ENCODE measurements around the gene IFT25. TPM values are rescaled to one million over a fixed set of nuclear protein-coding genes. Genes with fewer than 3 reads are reported as not detected.
"Not testable (repeated sequence)": the region's sequence is repeated elsewhere in the genome, so short reads cannot be mapped to it uniquely, and the experiment has no call there.

The IFT25 gene
- total and polyA plus RNA-seq, 12 donors: 7.8 to 16.0 (median 10.7) TPM

DNA sequence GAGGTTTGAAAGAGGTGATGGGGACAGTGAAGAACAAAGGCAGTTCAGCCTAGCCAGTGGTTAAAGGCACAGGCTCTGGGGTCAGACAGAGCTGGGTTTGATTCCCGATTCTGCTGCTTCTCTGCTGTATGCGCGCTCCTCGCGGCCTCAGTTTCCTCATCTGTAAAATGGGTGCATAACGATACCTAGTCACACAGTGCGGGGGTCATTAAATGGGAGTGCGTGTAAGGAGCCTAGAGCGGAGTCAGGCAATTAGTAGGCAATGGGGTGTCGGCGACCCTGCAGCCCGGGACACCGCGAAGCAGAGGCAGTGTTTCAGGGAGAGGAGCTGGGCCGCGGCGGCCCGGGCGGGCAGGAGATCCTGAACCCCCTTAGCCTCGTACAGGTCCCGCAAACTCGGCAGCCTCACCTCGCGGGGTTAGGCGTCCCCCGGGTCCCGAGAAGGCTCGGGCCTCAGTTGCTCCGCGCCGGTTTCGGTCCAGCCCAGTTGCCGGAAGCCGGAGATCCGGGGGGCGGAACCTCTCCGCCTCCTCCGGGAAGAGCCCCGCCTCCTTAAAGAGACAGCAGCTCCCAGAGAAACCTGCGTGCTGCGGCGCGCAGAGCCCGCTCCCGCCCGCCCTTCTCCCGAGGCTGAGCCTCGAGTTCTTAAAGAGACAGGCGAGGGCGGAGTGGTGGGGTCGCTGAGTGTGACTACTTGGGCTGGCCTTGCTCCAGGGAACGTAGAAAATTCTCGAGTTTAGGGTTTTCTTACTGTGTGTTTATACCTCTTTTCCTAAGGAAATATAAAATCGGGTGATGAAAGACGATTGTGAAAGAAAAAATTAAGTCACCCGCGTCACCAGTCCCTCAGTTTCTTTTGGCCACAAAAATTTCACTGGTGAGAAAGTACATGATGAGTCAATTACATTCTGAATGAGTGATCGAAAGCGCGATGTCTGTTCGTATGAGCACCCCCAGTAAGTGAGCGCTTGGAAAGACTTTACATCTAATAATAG lies 55.9 kb downstream of the IFT25 start, which contains the start of gene YIPF1:
Gene YIPF1, minus strand, starts transcription at position 494 of the 995 bp plus-strand sequence. CDS start 860 bp downstream, outside the sequence.
- H3K27me3 ChIP-seq: no peaks in the 10 kb centered on the region
- ATAC-seq (peak; percentile 98 to 100 (median 99)), DNase-seq (peak; percentile 90)
- H3K4me3 ChIP-seq: peak within 1 kb of the TSS; percentile 60 to 100 (median 82)
- TF ChIP-seq, protein P1, sequence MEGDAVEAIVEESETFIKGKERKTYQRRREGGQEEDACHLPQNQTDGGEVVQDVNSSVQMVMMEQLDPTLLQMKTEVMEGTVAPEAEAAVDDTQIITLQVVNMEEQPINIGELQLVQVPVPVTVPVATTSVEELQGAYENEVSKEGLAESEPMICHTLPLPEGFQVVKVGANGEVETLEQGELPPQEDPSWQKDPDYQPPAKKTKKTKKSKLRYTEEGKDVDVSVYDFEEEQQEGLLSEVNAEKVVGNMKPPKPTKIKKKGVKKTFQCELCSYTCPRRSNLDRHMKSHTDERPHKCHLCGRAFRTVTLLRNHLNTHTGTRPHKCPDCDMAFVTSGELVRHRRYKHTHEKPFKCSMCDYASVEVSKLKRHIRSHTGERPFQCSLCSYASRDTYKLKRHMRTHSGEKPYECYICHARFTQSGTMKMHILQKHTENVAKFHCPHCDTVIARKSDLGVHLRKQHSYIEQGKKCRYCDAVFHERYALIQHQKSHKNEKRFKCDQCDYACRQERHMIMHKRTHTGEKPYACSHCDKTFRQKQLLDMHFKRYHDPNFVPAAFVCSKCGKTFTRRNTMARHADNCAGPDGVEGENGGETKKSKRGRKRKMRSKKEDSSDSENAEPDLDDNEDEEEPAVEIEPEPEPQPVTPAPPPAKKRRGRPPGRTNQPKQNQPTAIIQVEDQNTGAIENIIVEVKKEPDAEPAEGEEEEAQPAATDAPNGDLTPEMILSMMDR (IDR thresholded peaks at IDR 0.05): no peak
- H3K36me3 ChIP-seq: peaks cover 0 to 32% (median 0%) of the 10 kb centered on the region in 9 donors
- H3K9me3 ChIP-seq: no peaks in the 10 kb centered on the region
- peaks cover 0 to 36% (median 13%) of the 10 kb centered on the region in 9 donors for H3K4me1 ChIP-seq
- 2 to 3% methylated on average over 62 of the region's 62 CpGs for WGBS, 2 donors
- H3K27ac ChIP-seq: peak within 1 kb of the TSS in 9 of 10 donors; percentile 49 to 92 (median 77)
- intact Hi-C loops (cut with DNase I): loop anchor here in 8 of 10 donors (2.0 to 5.0 kb wide), 4 partner anchors 53 to 163 kb away; partner anchors contain the start of genes IFT25 (in 7 of the 8), LRRC42 (in 5 of the 8), TCEANC2 (in 1 of the 8) and TMEM59 (in 1 of the 8)

DNA sequence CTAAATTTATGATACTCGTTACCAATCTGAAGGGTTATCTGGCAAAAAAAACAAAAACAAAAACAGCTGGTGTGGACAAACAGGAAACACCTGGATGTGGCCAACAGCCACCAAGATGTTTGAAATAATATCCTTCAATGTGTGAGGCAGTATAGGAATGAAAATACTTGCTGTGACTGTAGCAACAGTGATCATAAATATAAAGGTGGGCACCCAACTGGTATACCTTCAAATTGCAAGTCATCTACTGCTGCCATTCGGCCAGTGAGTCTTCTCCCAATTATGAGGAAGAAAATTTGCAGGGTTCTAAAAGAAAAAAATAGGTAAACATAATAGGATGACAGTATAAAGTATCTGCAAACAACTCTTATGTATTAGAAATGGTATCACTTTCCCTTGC lies 56.8 kb downstream of the IFT25 start:
- intact Hi-C loops (cut with DNase I): loop anchor here in 6 of 10 donors (2.0 to 5.0 kb wide), 3 partner anchors 56 to 164 kb away; partner anchors contain the start of genes IFT25 (in 6 of the 6), LRRC42 (in 4 of the 6), TCEANC2 (in 1 of the 6) and TMEM59 (in 1 of the 6)
- Histone ChIP-seq H3K9me3 (no peaks in the 10 kb centered on the region), H3K4me1 (peaks cover 0 to 35% (median 13%) of the 10 kb centered on the region in 9 donors), H3K36me3 (peaks cover 0 to 41% (median 0%) of the 10 kb centered on the region in 9 donors), H3K27ac (peak overlapping the region in 6 of 10 donors; percentile 57 to 92 (median 80)), H3K4me3 (peak overlapping the region in 8 of 10 donors; percentile 71 to 100 (median 90)), H3K27me3 (no peaks in the 10 kb centered on the region)
- no peak for ATAC-seq
- 40 to 63% methylated on average over 2 of the region's 2 CpGs for WGBS, 2 donors
- DNase-seq: no peak
- TF ChIP-seq, protein P1 (IDR thresholded peaks at IDR 0.05): no peak

DNA sequence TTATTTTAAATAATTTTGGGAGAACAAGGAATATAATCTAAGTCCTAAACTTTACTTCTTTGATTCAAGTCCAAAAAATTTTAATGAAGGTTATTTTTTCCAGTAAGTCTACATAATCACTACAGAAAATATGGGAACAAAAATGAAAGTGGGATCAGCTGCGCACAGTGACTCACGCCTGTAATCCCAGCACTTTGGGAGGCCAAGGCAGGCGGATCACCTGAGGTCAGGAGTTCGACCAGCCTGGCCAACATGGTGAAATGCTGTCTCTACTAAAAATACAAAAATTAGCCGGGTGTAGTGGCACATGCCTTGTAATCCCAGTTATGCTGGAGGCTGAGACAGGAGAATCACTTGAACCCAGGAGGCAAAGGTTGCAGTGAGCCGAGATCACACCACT lies 61.9 kb downstream of the IFT25 start:
- DNase-seq; ATAC-seq; H3K4me1 ChIP-seq; H3K27ac ChIP-seq; H3K27me3 ChIP-seq; H3K9me3 ChIP-seq; H3K4me3 ChIP-seq; intact Hi-C loops (cut with DNase I): not testable (repeated sequence)
- WGBS, 2 donors: 96 to 98% methylated on average over 6 of the region's 6 CpGs
- H3K36me3 ChIP-seq: peaks cover 0 to 86% (median 19%) of the 10 kb centered on the region in 9 donors

DNA sequence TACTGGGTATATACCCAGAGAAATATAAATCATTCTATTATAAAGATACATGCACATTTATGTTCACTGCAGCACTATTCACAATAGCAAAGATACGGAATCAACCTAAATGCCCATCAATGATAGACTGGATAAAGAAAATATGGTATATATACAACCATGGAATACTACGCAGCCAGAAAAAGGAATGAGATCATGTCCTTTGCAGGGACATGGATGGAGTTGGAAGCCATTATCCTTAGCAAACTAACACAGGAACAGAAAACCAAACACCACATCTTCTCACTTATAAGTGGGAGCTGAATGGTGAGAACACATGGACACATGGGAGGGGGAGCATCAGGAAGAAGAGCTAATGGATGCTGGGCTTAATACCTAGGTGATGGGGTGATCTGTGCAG lies 63.6 kb downstream of the IFT25 start:
- H3K36me3 ChIP-seq: peaks cover 0 to 93% (median 19%) of the 10 kb centered on the region in 9 donors
- H3K27me3 ChIP-seq; H3K4me1 ChIP-seq; ATAC-seq; H3K4me3 ChIP-seq; DNase-seq; H3K9me3 ChIP-seq; intact Hi-C loops (cut with DNase I); H3K27ac ChIP-seq: not testable (repeated sequence)
- 95% methylated on average over 2 of the region's 2 CpGs for WGBS, 2 donors

DNA sequence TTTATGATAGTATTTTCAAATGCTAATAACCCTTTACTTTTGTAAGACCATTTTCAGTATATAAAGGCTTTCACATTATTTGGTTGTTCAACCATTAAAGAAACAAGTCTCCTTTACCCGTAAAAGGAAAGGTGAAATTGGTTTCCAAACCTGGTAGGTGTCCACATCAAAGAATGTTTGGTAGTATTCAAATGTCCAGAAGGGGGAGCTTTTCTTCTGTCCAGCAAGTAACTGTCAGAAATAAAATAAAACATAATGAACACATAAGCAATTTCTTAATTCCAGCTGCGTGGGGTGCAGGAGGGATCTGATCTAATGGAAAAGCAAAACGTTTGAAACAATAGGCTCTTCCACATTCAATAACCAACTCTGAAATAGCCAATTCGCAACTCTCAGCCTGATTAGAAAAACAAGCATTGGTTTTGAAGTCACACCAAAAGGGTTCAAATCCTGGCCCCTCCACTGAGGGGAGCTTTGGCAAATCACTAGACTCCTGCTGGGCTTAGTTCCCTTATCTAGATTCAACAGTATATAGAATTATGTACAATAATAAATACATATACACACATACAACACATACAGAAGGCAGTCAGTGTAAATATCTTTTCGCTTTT lies 66.9 kb downstream of the IFT25 start:
- Histone ChIP-seq H3K4me3 (no peak overlapping the region), H3K9me3 (peaks cover 0 to 5% (median 0%) of the 10 kb centered on the region in 11 donors), H3K27ac (no peak overlapping the region), H3K4me1 (no peaks in the 10 kb centered on the region), H3K36me3 (peaks cover 0 to 96% (median 35%) of the 10 kb centered on the region in 9 donors), H3K27me3 (no peaks in the 10 kb centered on the region)
- no peak for ATAC-seq
- WGBS, 2 donors: 52 to 59% methylated on average over 5 of the region's 5 CpGs
- DNase-seq: no peak
- intact Hi-C loops (cut with DNase I): loop anchor here in 4 of 10 donors (5.0 to 10.0 kb wide), 4 partner anchors 69 to 926 kb away; partner anchors contain the start of genes IFT25 (in 1 of the 4), LRRC42 (in 1 of the 4) and TTC22 (in 1 of the 4)
- TF ChIP-seq, protein P1 (IDR thresholded peaks at IDR 0.05): peak; percentile 20 to 71 (median 61)

DNA sequence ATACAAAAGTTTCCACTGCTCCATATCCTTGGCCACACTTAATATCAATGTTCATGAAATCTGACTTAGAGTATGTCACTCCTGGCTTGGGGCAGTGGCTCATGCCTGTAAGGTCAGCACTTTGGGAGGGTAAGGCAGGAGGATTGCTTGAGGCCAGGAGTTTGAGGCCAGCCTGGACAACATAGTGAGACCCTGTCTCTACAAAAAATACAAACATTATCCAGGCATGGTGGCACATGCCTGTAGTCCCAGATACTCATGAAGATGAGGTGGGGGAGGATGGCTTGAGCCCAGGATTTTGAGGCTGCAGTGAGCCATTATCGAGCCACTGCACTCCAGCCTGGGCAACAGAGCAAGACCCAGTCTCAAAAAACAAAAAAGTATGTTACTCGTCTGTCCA lies 70.3 kb downstream of the IFT25 start:
- H3K4me1 ChIP-seq, H3K4me3 ChIP-seq, DNase-seq, H3K27me3 ChIP-seq, H3K9me3 ChIP-seq, ATAC-seq, H3K27ac ChIP-seq: not testable (repeated sequence)
- peaks cover 0 to 96% (median 32%) of the 10 kb centered on the region in 9 donors for H3K36me3 ChIP-seq
- intact Hi-C loops (cut with DNase I): loop anchor here in 4 of 10 donors (5.0 to 10.0 kb wide), 4 partner anchors 72 to 930 kb away; partner anchors contain the start of genes IFT25 (in 1 of the 4), LRRC42 (in 1 of the 4) and TTC22 (in 1 of the 4)
- 93 to 97% methylated on average over 2 of the region's 2 CpGs for WGBS, 2 donors

Measured in heart right ventricle (tissue), 16 donors.